ENCODE data around the gene SPON1.

SPON1 gene

DNA sequence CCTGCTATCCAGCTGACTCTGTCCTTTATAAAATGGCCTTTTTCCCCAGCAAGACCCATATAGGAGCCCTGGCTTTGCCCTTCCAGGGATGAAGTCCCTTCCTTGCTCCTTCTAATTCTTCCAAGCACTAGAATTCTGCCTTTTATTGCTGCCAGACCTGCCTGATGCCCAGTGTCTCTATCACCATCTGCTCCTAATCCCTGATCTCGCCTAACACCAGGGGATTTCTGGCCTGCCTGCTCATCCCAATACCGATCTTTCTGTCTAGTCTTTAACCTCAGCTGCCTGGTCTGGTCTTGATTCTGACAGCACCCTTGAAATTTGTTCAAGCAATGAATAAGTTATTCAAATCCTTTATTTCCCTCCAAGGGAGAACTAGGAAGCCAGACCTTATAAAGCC is 150.2 kb downstream of the SPON1 start:
- no peak overlapping the region for H3K4me3 ChIP-seq (replicated peaks in 1 of 2; ENCODE audit: low read depth in 2 of 2, low read length in 2 of 2)
- DNase-seq (ENCODE audit: low read depth in 2 of 2), result no peak
- TF ChIP-seq, protein P1, sequence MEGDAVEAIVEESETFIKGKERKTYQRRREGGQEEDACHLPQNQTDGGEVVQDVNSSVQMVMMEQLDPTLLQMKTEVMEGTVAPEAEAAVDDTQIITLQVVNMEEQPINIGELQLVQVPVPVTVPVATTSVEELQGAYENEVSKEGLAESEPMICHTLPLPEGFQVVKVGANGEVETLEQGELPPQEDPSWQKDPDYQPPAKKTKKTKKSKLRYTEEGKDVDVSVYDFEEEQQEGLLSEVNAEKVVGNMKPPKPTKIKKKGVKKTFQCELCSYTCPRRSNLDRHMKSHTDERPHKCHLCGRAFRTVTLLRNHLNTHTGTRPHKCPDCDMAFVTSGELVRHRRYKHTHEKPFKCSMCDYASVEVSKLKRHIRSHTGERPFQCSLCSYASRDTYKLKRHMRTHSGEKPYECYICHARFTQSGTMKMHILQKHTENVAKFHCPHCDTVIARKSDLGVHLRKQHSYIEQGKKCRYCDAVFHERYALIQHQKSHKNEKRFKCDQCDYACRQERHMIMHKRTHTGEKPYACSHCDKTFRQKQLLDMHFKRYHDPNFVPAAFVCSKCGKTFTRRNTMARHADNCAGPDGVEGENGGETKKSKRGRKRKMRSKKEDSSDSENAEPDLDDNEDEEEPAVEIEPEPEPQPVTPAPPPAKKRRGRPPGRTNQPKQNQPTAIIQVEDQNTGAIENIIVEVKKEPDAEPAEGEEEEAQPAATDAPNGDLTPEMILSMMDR (IDR thresholded peaks at IDR 0.05; ENCODE audit: low read depth, low read length), result no peak

DNA sequence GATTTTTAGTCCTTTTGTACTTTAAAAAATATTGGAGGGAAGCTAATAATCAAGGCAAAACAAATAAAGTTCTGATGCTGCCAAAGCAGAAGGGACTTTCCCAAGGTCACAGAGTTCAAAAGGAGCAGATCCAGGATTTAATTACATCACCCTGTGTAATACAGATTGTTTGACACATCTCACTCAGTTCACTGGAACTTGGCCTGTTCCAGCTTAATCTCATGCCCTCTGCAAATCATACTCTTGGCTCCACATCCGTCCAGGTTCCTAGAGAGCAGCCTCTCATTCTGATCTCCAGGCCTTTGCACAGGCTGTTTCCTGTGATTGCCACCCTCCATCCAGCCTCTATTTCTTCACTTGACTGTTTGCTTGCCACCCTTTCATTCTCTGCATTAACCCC is 151.7 kb downstream of the SPON1 start:
- no peak overlapping the region for H3K4me3 ChIP-seq (replicated peaks in 1 of 2; ENCODE audit: low read depth in 2 of 2, low read length in 2 of 2)
- TF ChIP-seq, protein P1 (IDR thresholded peaks at IDR 0.05; ENCODE audit: low read depth, low read length), result no peak
- DNase-seq (ENCODE audit: low read depth in 2 of 2), result no peak

DNA sequence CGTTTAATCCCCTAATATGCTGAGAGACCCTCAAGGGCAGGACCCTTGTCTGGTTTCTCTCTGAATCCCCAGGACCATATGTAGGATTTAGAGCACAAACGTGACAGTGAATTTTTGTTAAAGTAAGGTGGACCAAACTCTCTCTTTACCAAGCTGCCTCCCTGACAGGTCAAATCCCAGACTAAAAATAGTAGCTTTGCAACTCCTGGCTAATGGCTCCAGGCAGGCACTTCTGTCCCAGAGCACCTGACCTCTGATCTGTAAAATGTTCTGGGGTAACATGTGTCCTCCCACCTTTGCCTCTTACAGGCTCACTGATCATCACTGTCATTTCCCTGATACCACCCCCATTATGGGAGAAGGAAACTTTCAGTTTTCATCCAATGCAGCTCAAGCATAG is 152.3 kb downstream of the SPON1 start:
- H3K4me3 ChIP-seq (replicated peaks in 1 of 2; ENCODE audit: low read depth in 2 of 2, low read length in 2 of 2), result no peak overlapping the region
- TF ChIP-seq, protein P1 (IDR thresholded peaks at IDR 0.05; ENCODE audit: low read depth, low read length), result no peak
- DNase-seq (ENCODE audit: low read depth in 2 of 2), result no peak

DNA sequence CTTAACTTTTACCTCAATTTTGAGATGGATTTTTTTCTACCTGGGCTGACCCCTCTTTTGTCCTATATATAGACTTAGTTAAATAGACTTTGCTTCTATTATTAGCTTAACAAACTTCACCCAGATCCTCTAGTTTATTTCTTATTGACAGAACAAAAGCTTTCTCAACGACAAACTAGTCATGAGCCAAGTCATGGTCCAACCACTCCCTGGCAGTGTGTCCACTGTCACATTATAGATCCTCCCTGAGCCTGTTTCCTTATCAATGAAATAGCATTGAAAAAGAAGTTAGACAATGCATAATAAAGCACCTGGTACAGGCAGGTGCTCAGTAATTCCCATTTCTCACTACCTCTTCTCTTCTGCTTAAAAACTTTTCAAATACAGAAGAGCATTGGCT is 155.1 kb downstream of the SPON1 start:
- H3K4me3 ChIP-seq (replicated peaks in 1 of 2; ENCODE audit: low read depth in 2 of 2, low read length in 2 of 2), result no peak overlapping the region

DNA sequence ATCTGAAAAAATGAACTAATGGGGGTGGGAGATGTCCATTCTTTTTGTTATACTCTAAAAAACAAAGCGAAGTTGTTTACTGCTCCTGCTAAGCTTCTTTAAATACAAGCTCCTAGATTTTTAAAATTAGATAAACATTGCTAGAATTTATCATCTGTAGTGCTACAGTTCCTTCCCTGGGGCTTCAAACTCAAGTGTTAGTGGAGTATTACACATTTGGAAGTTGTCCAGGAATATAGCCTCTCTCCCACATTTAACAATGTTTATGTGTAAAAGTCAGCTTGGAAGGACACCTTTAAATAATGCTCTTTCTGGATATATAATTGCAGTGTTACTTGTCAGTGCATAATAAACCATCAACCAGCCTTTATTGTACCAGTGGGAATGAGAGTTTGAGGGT is 155.5 kb downstream of the SPON1 start:
- TF ChIP-seq, protein P1 (IDR thresholded peaks at IDR 0.05; ENCODE audit: low read depth, low read length), result no peak
- no peak overlapping the region for H3K4me3 ChIP-seq (replicated peaks in 1 of 2; ENCODE audit: low read depth in 2 of 2, low read length in 2 of 2)
- no peak for DNase-seq (ENCODE audit: low read depth in 2 of 2)

More for the DNA sequence above, 155.1 kb downstream of the SPON1 start:
- TF ChIP-seq, protein P1 (IDR thresholded peaks at IDR 0.05; ENCODE audit: low read depth, low read length), result no peak
- DNase-seq (ENCODE audit: low read depth in 2 of 2), result no peak

DNA sequence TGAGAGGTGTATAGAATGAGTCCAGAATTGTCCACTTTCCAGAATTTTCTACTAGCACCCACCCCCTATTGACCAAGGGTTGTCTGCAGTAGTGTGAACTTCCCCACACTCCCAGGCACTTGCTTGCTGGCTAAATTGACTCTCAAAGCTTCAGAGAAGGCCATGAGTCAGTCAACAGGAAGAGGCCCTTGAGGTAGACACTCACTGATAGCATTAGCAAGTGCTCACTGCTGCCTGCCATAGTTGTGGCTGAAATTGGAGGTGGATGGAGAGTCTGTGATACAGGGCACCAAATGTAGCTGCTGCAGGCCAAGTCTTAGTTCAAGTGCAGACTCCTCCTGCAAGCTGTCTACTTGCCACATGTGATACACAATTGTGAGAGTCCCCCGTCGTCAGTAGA is 156.8 kb downstream of the SPON1 start:
- no peak overlapping the region for H3K4me3 ChIP-seq (replicated peaks in 1 of 2; ENCODE audit: low read depth in 2 of 2, low read length in 2 of 2)
- TF ChIP-seq, protein P1 (IDR thresholded peaks at IDR 0.05; ENCODE audit: low read depth, low read length), result no peak
- DNase-seq (ENCODE audit: low read depth in 2 of 2), result no peak

DNA sequence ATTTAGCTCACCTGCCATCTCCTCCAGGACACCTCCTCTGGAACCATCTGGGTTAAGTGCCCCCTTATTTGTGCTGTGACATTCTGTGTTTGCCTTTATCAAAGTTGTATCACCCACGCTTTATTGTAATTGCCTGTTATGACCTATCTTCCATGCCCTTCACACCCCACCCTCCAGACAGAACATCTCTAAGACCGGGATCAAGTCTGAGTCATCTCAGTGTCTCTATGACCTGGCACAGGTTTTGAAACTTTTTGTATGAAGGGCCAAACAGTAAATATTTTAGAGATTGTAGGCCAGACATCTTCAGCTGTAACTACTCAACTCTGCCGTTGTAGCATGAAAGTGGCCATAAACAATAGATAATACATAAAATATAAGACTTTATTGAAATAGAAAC is 161.8 kb downstream of the SPON1 start:
- no peak overlapping the region for H3K4me3 ChIP-seq (replicated peaks in 1 of 2; ENCODE audit: low read depth in 2 of 2, low read length in 2 of 2)
- TF ChIP-seq, protein P1 (IDR thresholded peaks at IDR 0.05; ENCODE audit: low read depth, low read length), result no peak

More for the DNA sequence above, 161.8 kb downstream of the SPON1 start:
- DNase-seq (ENCODE audit: low read depth in 2 of 2), result no peak

Measured in cardiac fibroblast (primary cell).